Effector CD8-positive, alpha-beta T cell (primary cell): ENCODE results near the gene PLCB3.
"Not testable (repeated sequence)": the region's sequence is repeated elsewhere in the genome, so short reads cannot be mapped to it uniquely, and the experiment has no call there.

Experiments
- DNase-seq: peaks from one replicate; lab custom pipeline; 2025; lab: John Stamatoyannopoulos, UW

PLCB3 gene

DNA sequence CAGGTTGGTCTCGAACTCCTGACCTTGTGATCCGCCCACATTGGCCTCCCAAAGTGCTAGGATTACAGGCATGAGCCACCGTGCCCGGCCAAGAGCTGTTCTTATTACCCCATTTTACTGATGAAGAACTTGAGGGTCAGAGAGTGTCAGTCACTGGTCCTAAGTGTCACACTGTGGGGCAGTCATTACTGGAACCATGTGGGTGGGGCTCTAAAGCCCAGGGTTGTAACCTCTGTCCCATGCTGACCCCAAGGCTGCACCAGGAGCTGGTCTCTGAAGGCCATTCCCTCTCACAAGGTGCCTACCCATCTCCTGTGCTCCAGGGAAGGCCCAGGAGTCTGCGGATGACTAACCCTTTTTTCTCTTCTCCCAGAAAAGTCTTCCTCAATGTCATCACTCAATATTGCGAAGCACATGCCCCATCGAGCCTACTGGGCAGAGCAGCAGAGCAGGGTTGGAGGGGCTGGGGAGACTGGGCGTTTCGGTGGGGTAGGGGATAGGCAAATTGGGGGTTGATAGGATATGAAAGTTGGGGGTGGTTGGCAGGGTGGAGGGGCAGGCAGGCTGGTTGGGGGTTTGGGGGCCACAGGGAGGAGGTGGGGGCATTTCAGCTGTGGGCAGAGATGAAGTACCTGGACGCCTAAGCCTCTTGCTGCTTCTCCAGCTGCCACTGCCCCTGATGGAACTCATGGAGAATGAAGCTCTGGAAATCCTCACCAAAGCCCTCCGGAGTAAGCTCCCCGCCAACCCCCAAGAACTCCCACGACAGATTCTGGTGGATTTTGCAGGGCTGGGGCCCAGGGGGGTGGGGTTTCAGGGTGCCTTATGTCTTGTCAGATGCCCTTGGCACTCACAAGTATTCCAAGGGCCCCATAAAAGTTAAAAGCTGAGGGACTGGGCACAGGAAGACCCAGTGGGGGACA lies 52.0 kb downstream of the PLCB3 start:
- no peak for DNase-seq

DNA sequence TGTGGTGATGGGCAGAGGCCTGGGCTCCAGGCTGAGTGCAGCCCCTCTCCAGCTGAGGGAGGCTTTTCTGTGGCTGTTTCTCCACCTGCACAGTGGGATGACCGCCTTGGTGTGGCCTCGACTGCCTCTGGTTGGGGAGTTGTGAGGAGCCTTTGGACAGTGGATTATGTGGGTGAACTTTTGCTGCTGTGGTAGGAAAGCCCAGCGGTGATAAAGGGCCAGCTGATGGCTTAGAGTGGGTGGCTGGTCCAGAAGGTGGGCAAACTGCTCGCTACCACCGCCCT lies 52.6 kb downstream of the PLCB3 start:
- DNase-seq: no peak

DNA sequence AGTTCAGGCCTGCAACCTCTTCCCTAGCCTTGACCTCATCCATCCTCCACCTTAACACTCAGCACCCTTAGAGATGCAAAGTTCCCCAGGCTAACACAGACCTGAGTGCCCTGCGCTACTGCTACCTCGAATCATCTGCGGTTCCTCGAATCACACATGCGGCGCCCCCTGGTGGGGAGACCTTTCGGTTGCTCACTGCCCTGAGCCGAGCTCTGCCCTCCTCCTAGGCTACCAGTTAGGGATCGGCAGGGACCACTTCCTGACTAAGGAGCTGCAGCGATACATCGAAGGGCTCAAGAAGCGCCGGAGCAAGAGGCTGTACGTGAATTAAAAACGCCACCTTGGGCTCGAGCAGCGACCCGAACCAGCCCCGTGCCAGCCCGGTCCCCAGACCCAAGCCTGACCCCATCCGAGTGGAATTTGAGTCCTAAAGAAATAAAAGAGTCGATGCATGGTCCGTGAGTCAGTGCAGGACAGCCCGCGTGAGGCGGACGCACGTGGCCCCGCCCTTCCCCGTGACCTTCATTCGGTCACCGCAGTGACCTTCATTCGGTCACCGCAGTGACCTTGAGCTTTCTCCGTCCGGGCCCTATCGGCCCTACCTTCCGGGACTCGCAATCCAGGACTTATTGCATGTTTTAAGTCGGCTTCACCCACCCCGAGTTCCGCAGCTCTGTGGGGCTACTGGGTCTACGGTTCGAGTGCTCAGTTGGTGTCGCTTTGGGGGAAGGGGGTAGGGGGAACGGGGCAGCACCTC lies 53.2 kb downstream of the PLCB3 start:
- peak; percentile 86 for DNase-seq

DNA sequence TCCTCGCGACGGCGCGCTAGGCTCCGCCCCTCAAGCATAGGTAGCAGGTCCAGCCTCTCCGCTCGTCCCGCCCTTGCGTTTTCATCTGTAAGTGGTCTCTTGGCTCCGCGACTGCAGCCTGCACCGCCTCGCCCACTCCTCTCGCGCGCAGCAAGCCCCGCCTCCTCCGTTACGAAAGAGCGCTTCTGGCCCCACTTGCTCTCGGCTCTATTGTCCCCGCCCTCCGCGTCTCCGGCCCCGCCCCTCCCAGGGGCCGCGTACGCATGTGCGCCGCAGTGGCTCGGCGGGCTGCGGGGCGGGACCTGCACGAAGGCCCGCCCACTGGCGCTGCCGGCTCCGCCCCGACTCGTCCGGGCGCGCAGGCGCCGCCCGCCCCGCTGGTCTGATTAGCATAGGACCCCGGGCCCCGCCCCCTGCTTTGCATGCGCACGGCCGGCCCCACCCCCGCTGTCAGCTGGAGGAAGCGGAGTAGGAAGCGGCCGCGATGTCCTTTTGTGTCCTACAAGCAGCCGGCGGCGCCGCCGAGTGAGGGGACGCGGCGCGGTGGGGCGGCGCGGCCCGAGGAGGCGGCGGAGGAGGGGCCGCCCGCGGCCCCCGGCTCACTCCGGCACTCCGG lies 53.9 kb downstream of the PLCB3 start, which contains the start of gene ESRRA:
ESRRA (plus strand) TSS at position 450 of the 616 bp plus-strand sequence. CDS start 1,656 bp downstream, outside the sequence.
- DNase-seq: peak; percentile 99

DNA sequence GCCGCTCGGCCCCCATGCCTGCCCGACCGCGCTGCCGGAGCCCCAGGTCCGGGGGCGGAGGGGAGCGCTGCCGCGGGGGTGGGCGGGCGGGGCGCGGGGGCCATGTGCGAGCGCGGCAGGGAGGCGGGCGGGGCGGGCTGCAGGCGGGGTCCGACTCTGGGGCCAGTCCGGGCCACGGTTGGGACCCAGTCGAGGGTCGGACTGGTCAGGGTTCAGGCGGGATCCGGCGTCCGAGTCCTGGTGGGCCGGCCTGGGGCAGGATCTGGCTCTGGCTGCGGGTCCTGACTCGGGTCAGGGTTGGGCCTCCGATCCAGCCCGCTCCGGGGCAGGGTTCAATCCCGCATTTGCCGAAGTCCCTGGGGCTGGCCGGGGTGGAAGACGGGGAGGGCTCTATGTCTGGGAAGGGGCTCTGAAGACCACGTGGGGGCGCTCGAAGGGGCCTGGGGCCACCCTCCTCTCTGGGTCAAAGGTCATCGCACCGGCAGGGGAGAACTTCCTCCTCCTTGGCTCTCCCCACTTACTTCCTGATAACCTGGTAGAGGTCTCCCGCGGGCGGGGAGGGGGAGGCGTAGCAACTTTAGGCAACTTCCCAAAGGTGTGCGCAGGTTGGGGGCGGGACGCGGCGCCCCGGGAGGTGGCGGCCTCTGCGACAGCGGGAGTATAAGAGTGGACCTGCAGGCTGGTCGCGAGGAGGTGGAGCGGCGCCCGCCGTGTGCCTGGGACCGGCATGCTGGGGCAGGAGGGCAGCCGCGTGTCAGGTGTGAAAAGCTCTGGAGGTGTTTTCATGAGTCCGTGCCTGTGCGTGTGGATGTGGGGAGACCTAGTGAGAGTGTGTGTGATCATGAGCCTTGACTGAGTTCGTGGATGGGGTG lies 54.6 kb downstream of the PLCB3 start:
- DNase-seq: peak; percentile 59

DNA sequence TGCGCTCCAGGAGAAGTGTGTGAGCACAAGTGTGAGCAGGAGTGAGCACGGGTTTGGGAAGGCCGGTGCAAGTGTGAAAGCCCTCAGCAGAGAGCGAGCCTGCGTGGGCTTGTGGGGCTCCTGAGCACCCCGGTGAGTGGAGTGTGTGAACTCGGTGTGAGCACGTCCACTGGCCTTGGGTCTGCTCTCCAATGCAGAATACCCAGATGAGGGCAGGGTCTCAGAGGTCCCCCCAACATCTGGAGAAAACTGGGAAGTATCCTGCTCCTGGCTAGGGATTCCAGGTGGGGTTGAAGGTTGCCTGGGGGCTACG lies 55.2 kb downstream of the PLCB3 start:
- no peak for DNase-seq

DNA sequence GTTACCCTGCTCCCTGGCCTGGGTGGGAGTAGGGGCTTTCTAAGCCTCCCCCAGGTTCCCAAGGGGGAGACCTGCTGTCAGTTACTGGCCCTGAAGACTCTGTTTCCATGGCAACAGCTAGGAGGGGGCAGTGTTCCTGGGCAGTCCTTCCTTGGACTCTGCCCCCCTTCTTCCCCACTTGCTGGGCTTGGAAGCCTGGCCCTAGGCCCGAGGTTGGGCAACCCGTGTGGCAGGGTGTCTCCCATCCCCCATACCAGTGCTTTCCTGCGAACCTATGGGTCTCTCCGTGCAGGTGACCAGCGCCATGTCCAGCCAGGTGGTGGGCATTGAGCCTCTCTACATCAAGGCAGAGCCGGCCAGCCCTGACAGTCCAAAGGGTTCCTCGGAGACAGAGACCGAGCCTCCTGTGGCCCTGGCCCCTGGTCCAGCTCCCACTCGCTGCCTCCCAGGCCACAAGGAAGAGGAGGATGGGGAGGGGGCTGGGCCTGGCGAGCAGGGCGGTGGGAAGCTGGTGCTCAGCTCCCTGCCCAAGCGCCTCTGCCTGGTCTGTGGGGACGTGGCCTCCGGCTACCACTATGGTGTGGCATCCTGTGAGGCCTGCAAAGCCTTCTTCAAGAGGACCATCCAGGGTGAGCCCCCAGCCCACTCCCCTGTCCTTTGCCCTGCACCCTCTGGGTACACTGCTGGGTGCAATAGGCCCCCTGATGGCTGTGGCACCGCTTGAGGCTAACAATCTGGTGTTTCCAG lies 55.7 kb downstream of the PLCB3 start:
- DNase-seq: no peak

DNA sequence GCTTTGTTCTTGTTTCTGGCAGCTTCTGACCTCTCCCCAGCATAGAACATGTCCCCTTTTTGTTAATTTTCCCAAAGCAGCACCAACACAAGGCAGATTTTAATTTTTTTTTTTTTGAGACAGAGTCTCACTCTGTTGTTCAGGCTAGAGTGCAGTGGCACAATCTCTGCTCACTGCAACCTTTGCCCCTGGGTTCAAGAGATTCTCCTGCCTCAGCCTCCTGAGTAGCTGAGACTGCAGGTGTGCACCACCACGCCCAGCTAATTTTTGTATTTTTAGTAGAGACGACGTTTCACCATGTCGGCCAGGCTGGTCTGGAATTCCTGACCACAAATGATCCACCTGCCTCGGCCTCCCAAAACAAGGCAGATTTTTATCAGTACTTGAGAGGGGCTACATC lies 56.5 kb downstream of the PLCB3 start:
- DNase-seq: not testable (repeated sequence)

DNA sequence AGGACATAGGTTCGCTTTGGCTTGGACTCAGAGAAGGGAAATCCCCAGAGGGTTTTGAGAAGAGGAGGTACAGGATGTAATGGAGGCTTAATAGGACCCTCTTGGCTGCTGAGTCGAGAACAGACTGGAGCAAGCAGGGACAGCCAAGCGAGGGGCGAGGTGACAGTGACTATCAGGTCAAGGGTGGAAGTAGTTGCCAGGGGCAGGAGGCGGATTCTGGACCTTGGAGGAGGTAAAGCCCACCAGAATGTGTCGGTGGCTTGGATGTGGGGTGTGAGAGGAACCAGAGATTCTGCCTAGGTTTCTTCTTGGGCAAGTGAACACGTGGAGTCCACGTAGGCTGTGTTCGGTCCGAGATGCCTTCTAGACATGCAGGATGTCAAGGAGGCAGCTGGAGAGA lies 61.6 kb downstream of the PLCB3 start:
- no peak for DNase-seq

DNA sequence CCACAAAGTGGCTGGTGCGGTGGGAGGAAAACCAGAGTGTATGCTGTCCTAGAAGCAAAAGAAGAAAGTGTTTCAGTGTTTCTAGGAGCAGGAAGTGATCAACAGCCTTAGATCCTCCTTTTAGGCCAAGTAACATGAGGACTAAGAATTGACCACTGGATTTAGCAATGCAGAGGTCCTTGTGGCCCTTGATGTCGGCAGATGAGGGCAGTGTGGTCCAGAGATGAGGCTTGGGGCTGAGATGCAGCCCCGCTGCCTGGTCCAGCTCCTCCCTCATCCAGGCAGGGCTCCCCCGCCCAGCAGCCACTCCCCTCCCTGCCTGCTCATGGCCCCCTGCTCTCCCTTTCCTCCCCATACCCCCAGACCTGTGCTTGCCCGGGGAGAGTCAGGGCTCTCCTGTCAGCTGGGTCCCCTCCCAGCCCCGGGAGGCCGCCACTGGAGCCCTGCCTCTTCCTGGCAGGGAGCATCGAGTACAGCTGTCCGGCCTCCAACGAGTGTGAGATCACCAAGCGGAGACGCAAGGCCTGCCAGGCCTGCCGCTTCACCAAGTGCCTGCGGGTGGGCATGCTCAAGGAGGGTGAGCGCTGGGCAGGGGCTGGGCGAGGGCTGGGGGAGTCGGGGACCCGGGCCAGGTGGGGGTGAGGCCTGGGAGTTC lies 62.3 kb downstream of the PLCB3 start:
- no peak for DNase-seq

DNA sequence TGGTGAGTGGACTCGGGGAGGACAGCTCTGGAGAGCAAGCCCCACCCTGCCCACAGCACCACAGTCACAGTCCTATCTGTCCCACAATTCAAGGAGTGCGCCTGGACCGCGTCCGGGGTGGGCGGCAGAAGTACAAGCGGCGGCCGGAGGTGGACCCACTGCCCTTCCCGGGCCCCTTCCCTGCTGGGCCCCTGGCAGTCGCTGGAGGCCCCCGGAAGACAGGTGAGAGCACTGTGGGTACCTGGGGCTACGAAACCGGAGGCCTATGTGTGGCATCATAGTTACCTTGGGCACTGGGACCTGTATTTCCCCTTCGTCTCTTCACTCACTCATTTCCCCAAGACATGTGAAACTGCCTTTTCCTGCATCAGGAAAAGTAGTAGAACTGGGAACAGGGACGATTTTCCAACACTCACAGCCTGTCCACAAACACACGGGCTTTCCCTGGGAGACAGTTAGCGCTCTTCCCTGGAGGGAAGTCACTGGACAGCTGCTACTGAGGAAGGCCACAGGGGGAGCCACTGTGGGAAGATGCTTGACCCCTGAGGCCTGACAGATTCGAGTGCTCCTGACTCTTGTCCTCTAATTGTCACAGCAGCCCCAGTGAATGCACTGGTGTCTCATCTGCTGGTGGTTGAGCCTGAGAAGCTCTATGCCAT lies 62.9 kb downstream of the PLCB3 start:
- no peak for DNase-seq

DNA sequence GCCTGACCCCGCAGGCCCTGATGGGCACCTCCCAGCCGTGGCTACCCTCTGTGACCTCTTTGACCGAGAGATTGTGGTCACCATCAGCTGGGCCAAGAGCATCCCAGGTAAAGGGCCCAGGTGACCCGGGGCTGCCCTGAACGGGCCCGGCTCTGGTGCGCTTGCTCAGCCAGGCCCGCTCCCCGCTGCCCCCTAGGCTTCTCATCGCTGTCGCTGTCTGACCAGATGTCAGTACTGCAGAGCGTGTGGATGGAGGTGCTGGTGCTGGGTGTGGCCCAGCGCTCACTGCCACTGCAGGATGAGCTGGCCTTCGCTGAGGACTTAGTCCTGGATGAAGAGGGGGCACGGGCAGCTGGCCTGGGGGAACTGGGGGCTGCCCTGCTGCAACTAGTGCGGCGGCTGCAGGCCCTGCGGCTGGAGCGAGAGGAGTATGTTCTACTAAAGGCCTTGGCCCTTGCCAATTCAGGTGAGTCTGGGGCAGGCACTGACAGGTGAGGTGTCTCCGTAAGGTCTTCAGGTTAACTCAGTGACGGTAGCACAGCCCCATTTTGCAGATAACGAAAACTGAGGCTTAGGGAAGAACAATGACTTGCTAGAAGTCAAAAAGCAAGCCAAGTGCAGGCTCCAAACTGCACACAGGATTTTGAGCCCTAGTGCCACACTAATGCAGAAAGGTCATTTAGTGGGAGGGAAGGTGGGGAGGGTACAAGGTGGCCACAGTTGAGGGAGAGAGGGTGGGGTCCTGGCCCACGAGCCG lies 63.7 kb downstream of the PLCB3 start:
- no peak for DNase-seq

DNA sequence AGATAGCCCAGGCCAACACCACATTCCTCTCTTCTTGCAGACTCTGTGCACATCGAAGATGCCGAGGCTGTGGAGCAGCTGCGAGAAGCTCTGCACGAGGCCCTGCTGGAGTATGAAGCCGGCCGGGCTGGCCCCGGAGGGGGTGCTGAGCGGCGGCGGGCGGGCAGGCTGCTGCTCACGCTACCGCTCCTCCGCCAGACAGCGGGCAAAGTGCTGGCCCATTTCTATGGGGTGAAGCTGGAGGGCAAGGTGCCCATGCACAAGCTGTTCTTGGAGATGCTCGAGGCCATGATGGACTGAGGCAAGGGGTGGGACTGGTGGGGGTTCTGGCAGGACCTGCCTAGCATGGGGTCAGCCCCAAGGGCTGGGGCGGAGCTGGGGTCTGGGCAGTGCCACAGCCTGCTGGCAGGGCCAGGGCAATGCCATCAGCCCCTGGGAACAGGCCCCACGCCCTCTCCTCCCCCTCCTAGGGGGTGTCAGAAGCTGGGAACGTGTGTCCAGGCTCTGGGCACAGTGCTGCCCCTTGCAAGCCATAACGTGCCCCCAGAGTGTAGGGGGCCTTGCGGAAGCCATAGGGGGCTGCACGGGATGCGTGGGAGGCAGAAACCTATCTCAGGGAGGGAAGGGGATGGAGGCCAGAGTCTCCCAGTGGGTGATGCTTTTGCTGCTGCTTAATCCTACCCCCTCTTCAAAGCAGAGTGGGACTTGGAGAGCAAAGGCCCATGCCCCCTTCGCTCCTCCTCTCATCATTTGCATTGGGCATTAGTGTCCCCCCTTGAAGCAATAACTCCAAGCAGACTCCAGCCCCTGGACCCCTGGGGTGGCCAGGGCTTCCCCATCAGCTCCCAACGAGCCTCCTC lies 64.6 kb downstream of the PLCB3 start:
- not testable (repeated sequence) for DNase-seq

DNA sequence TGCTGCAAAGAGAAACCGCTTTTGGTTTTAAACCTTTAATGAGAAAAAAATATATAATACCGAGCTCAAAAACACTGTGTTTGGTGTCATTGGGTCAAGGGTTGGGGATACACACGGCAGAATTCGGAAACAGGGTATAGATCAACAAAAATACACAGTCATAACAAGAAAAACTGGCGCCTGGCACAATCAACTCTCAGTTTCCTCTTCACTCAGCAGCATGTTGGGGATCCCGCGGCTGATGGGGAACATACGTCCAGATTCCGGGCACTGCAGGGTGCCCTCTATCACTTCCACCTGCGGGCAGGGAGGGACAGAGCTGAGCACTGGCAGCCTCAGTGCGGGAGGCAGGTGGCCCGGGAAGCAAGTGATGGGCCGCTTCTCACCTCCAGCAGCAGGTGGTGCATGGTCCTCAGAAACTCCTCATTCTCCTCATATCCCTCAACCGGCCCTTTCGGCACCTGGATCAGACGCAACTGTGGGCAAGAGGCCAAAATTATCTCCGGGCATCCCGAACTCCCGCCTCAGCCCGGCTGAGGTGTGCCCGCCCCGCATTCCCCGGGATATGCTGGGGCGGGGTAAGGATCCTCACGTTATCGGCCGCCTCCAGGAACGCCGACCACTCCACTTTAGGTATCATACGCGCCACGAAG lies 65.5 kb downstream of the PLCB3 start:
- no peak for DNase-seq

DNA sequence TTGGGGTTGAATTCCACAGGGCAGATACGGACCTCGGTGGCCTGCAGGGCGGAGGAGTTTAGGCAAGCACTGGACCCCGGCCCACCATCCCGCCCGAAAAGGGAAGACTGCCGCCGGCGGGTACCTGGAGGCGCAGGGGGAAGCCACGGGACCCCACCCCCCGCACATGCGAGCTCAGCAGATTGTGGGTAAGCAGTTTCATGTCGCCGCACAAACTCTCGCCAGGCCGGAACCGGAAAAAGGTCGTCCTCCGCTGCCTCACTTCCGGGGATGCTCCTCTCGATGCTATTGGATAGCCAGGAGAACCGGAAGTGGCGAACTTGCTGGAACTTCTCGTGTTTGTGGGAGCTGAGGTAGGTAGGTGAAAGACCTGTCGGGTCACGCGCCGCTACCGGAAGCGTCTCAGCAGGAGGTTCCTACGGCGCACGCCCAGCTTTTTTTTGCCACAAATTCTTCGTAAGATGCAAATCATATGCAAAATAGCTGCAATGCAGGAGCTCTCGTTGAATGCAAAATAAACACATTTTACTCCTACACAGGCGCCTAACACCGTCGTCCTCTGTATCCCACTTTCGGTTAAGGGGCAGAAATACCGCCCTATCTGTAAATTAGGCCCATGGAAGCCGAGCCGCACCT lies 66.1 kb downstream of the PLCB3 start, which contains the start of gene TRMT112:
TRMT112 (minus strand) TSS at position 235 of the 636 bp plus-strand sequence; CDS start at position 202, 33 bp downstream.
- peak; percentile 92 for DNase-seq

DNA sequence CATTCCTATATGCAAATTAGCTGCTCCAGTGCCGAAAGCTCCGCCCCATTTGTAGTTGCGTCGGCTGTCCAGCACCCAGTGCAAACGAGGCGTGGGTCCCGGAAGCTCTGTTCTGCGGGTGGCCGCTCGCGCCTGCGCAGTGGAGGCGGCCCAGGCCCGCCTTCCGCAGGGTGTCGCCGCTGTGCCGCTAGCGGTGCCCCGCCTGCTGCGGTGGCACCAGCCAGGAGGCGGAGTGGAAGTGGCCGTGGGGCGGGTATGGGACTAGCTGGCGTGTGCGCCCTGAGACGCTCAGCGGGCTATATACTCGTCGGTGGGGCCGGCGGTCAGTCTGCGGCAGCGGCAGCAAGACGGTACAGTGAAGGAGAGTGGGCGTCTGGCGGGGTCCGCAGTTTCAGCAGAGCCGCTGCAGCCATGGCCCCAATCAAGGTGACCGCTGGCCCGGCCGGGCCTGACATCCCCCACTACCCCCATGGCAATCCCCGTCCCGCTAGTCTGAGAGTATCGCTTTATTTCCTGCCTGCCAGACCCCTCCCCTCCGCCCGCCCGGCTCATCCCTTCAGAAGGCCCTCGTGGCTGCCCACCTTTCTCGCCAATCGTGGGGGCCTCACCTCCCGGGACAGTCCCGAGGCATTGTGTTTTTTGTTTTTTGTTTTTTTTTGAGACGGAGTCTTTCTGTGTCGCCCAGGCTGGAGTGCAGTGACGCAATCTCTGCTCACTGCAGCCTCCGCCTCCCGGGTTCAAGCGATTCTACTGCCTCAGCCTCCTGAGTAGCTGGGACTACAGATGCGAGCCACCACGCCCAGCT lies 66.8 kb downstream of the PLCB3 start, which contains the start of gene PRDX5:
PRDX5 (plus strand) TSS at position 161 of the 805 bp plus-strand sequence; CDS start at position 256, 95 bp downstream.
- peak; percentile 88 for DNase-seq
